Ureter (tissue), 1 donor: ENCODE data around the gene IL13RA2. TPM values are rescaled to one million over a fixed set of nuclear protein-coding genes. Genes with fewer than 3 reads are reported as not detected.

ENCODE experiments used
- DNase-seq: peaks from one replicate; pipeline ENCODE4 v3.0.0-alpha.2; 2020; ENCODE audit warnings: low spot score
- total RNA-seq: library from RNA; stranded (reverse); gene quantifications from one replicate; pipeline ENCODE4 v1.2.4, GENCODE V29; 2023
- donor health status: DM: yes; HTN: yes; CAD: no.

Gene IL13RA2
- total RNA-seq, 1 donor from 2014 or later = 0.83 TPM

DNA sequence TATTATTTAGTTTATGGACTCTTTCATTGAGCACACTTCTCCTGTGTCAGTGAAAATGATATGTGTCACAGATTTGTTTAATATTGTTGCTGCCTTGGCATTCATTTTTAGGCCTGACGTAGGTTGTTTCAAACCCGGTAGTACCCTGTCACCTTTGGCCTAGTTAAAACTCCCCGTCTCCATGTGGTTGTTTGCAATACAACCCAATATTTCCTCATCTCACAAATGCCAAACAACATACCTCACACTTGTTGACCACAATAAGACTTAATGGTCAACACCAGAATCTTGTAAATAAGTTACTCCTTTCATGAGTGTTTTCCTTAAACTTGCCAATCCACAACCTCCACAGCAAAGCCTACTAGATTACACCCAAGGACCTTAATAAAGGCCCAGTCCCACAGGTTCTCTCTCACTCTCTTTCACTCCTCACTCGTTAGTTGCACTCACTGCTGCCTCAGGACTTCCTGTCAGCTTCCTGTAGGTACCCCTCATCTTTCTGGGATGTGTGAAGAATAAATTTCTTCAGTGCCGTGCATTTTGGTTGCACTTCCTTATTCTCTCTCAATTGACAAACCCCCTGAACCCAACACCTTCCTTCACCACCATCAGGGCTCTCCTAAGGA, 31.3 kb downstream of the IL13RA2 start:
- no peak for DNase-seq

DNA sequence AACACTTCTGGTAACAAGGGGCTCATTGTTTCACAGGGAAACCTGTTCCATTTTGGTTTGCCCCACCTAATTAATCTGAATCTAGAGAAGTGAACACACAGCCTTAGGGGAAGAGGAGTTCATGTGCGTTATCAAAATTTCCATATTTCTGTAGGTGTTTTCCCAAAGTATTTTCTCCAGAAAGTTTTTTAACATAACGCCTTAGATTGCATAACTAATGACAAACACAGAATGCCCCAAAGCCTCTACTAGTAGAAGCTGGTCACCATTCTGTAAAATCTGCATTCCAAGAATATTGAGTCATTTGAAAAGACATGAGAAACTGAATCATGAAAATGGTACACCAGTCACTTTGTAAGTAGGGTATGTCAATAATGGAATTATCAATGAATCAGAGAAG, 41.1 kb downstream of the IL13RA2 start:
- DNase-seq = no peak

- DNase-seq = no peak
Measured at GRCh38 chrX:114973013-114973412, 44.4 kb downstream of the IL13RA2 start.

DNA sequence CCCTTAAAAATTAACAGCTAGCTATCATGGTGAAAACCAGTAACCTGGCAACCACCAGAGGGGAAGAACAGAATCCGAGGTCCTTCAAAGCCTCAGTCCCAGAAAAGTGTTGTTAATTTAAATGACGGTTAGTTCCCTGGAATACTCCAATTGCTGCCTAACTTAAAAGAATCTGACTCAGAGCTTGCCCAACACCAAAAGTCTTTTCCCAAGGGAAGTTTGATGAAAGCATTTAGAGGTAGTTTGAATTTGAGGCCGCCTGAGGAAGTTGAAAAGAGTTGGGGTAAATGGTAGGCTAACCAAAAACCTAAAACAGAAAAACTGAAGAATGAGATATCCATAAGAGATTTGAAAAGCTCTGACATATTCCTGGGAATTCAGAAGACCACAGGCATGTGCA, 46.6 kb downstream of the IL13RA2 start:
- no peak for DNase-seq

DNA sequence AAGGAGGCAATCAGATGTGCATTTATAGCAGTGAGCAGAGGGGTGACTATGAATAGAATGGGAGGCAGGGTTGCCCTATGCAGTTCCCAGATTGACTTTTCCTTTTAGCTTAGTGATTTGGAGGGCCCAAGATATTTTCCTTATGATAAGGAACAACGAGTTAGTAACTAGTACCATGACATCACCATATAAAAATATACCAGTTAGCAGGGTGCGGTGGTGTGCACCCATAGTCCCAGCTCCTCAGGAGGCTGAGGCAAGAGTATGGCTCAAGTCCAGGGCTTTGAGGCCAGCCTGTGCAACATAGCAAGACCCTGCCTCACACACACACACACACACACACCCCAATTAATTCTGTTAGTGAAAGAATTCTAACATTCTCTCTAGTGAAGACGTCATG, 53.0 kb downstream of the IL13RA2 start:
- DNase-seq = no peak

- no peak for DNase-seq
Measured at GRCh38 chrX:114962209-114962608, 55.2 kb downstream of the IL13RA2 start.

DNA sequence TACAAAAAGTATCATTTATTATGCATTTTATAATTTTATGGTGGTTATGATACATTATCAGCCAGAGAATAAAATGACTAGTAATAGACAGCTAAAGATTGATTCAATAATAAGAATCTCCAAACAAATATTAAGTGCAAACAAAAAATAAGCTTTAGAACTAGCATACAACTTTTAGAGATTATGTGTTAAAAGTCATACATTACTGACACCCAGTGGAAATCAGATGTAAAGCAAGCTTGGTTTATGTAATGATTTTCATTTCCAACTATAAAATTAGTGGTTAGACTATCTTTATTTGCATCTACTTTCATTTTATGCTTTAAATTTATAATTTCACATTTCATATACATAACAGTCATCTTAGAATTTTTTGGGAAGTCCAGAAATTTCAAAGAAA, 57.7 kb downstream of the IL13RA2 start:
- DNase-seq = no peak

Other genes with a start within 250 kb of the IL13RA2 start
- not detected for gene RBMXL3, start 171.8 kb upstream of the IL13RA2 start, total RNA-seq
- 7.4 TPM for gene LRCH2, start 216.5 kb upstream of the IL13RA2 start, total RNA-seq